Activated CD8-positive, alpha-beta T cell treated with anti-CD3 and anti-CD28 coated beads for 36 hours (primary cell): Measurements from ENCODE around the gene SLC22A13. TPM values are rescaled to one million over a fixed set of nuclear protein-coding genes. Genes with fewer than 3 reads are reported as not detected.
"Not testable (repeated sequence)": the region's sequence is repeated elsewhere in the genome, so short reads cannot be mapped to it uniquely, and the experiment has no call there.

Experiments used
- ATAC-seq: fragments of 200-7000 bp; cut with Tn5 transposase; one replicate; pipeline ENCODE4 v1.10.0; 2021; ENCODE audit warnings: mild to moderate bottlenecking, moderate library complexity
- CTCF ChIA-PET: fragments of 350-600 bp; sonication (Branson Sonifier 250); formaldehyde crosslinking; loops from one replicate; lab custom pipeline; 2021; ENCODE audit warnings: antibody characterized with exemption; lab: Charles Lee
- POLR2A ChIA-PET: fragments of 350-600 bp; sonication (Branson Sonifier 250); formaldehyde crosslinking; loops from one replicate; lab custom pipeline; 2021; ENCODE audit warnings: antibody characterized with exemption; lab: Charles Lee
- DNase-seq: peaks from one replicate; pipeline ENCODE4 v3.0.0-alpha.2; 2020
- H3K27ac Mint-ChIP-seq: one replicate; pipeline ENCODE4 v1.8.0; 2021; ENCODE audit warnings: mild to moderate bottlenecking, mixed read lengths
- H3K27me3 Mint-ChIP-seq: one replicate; pipeline ENCODE4 v1.8.0; 2021; ENCODE audit warnings: mixed read lengths
- H3K36me3 Mint-ChIP-seq: one replicate; pipeline ENCODE4 v1.8.0; 2021; ENCODE audit warnings: low read depth, mixed read lengths
- H3K4me1 Mint-ChIP-seq: one replicate; pipeline ENCODE4 v1.8.0; 2021; ENCODE audit warnings: low read depth, mixed read lengths
- H3K4me3 Mint-ChIP-seq: one replicate; pipeline ENCODE4 v1.8.0; 2021; ENCODE audit warnings: mild to moderate bottlenecking, moderate library complexity, mixed read lengths
- H3K9me3 Mint-ChIP-seq: one replicate; pipeline ENCODE4 v1.8.0; 2021; ENCODE audit warnings: mixed read lengths
- intact Hi-C: fragments of 100-400 bp; cut with micrococcal nuclease; formaldehyde crosslinking; loops from one replicate; pipeline ENCODE4 v1.10.0; 2022
- total RNA-seq, 2 experiments: library from RNA; stranded (reverse); gene quantifications; one replicate each; pipeline ENCODE4 v1.2.3, GENCODE V29; 2021
- TF ChIP-seq, protein P1 (sequence below): fragments of 200-600 bp; IDR thresholded peaks from one replicate; pipeline ENCODE4 v1.8.0; 2022; ENCODE audit warnings: antibody characterized with exemption, mild to moderate bottlenecking

Gene SLC22A13
- total RNA-seq, 2 experiments from 2014 or later, result 0.18 to 0.31 TPM

DNA sequence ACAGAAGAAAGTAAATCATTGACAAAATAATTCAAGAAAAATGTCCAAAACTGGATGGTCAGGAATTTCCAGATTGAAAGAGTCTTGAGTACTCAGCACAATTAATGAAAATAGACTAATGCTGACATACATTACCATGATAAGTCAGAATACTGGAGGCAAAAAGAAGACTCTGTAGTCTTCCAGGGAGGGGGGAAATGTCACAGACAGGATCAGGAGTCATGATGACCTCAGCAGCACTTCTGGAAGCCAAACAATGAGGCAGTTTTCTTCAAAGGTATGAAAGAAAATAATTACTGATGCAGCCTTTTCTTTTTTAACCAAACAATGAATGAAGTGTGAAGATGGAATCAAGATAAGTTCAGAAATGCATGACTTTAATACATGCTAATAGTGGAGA lies 30.1 kb upstream of the SLC22A13 start:
- no peak overlapping the region for H3K4me3 Mint-ChIP-seq
- no peak overlapping the region for H3K27ac Mint-ChIP-seq
- no peaks in the 10 kb centered on the region for H3K4me1 Mint-ChIP-seq
- TF ChIP-seq, protein P1, sequence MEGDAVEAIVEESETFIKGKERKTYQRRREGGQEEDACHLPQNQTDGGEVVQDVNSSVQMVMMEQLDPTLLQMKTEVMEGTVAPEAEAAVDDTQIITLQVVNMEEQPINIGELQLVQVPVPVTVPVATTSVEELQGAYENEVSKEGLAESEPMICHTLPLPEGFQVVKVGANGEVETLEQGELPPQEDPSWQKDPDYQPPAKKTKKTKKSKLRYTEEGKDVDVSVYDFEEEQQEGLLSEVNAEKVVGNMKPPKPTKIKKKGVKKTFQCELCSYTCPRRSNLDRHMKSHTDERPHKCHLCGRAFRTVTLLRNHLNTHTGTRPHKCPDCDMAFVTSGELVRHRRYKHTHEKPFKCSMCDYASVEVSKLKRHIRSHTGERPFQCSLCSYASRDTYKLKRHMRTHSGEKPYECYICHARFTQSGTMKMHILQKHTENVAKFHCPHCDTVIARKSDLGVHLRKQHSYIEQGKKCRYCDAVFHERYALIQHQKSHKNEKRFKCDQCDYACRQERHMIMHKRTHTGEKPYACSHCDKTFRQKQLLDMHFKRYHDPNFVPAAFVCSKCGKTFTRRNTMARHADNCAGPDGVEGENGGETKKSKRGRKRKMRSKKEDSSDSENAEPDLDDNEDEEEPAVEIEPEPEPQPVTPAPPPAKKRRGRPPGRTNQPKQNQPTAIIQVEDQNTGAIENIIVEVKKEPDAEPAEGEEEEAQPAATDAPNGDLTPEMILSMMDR, result no peak
- POLR2A ChIA-PET, result no interaction called here
- CTCF ChIA-PET, result interaction anchor here (0.9 kb wide), 1 partner anchor 118 kb away, joined by 3 read pairs; no protein-coding TSS in a partner anchor
- intact Hi-C loops, result no loop called here
- no peak for ATAC-seq
- H3K27me3 Mint-ChIP-seq, result no peaks in the 10 kb centered on the region
- peaks cover 24% of the 10 kb centered on the region for H3K9me3 Mint-ChIP-seq
- peaks cover 81% of the 10 kb centered on the region for H3K36me3 Mint-ChIP-seq
- DNase-seq, result no peak

DNA sequence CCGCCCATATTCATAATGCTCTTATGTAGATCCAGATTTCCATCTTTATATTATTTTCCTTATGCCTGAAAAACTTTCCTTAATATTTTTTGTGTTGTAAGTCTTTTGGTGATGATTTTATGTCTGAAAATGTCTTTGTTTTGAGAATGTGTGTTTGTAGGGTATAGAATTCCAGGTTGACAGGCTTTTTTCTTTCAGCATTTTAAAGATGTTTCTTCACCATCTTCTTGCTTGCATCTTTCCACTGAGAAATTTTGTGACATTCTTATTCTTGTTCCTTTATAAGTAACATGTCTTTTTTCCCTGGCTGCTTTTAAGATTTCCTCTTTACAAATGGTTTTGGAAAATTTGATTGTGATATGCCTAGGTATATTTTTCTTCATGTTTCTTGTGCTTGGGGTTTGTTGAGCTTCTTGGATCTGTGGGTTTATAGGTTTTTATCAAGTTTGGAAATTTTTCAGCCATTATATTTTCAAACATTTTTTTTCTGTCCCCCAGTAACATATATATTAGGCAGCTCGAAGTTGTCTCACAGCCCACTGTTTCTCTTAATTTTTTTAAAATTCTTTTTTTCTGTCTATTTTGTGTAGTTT lies 27.1 kb upstream of the SLC22A13 start:
- H3K27ac Mint-ChIP-seq, result no peak overlapping the region
- CTCF ChIA-PET, result interaction anchor here (0.7 kb wide), 1 partner anchor 121 kb away, joined by 3 read pairs; no protein-coding TSS in a partner anchor

DNA sequence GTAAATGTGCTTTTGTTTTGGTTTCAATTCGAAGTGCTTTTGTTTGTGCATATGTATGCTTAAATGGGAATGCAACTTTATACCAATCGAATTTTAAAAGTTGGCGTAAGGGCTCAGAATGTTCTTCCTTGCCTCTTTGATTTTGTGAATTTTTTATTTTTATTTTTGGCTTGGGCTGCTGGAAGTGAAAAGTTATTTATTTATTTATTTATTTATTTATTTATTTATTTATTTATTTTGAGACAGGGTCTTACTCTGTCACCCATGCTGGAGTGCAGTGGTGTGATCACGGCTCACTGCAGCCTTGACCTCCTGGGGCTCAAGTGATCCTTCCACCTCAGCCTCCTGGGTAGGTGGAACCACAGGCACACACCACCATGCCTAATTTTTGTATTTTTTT lies 22.8 kb upstream of the SLC22A13 start:
- H3K4me3 Mint-ChIP-seq, H3K9me3 Mint-ChIP-seq, H3K4me1 Mint-ChIP-seq, CTCF ChIA-PET, H3K27ac Mint-ChIP-seq, ATAC-seq, intact Hi-C loops, H3K27me3 Mint-ChIP-seq, POLR2A ChIA-PET, DNase-seq: not testable (repeated sequence)
- H3K36me3 Mint-ChIP-seq, result peaks cover 53% of the 10 kb centered on the region

More for the DNA sequence above, 27.1 kb upstream of the SLC22A13 start:
- Mint-ChIP-seq H3K36me3 (peaks cover 72% of the 10 kb centered on the region), H3K4me1 (peaks cover 2% of the 10 kb centered on the region), H3K27me3 (no peaks in the 10 kb centered on the region), H3K9me3 (peaks cover 24% of the 10 kb centered on the region), H3K4me3 (no peak overlapping the region)
- TF ChIP-seq, protein P1, result no peak
- intact Hi-C loops, result no loop called here
- ATAC-seq, result no peak
- POLR2A ChIA-PET, result no interaction called here
- no peak for DNase-seq

DNA sequence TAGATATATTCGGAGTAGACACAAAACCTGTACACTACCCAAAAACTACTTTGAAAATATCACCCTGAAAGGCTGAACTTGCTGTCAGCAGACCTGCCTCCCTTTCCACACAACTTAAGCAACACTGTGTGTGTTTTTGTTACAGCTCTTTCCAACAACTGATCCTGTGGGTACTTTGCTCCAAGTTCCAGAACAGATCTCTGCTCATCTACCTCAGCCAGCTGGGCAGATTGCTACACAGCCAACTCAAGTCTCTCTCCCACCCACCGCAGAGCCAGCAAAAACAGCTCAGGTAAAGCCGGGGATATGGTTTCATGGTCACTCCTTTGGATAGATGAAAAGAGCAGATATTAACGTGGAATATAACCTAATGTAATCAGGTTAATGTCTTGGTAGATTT lies 19.7 kb upstream of the SLC22A13 start:
- Mint-ChIP-seq H3K9me3 (no peaks in the 10 kb centered on the region), H3K4me3 (no peak overlapping the region), H3K36me3 (peaks cover 30% of the 10 kb centered on the region), H3K27me3 (no peaks in the 10 kb centered on the region), H3K27ac (no peak overlapping the region), H3K4me1 (peaks cover 5% of the 10 kb centered on the region)
- ChIA-PET CTCF (no interaction called here), POLR2A (interaction anchor here (1.2 kb wide), 1 partner anchor 21 kb away, joined by 3 read pairs; no protein-coding TSS in a partner anchor)
- ATAC-seq (no peak), DNase-seq (no peak)
- intact Hi-C loops, result no loop called here
- TF ChIP-seq, protein P1, result no peak

DNA sequence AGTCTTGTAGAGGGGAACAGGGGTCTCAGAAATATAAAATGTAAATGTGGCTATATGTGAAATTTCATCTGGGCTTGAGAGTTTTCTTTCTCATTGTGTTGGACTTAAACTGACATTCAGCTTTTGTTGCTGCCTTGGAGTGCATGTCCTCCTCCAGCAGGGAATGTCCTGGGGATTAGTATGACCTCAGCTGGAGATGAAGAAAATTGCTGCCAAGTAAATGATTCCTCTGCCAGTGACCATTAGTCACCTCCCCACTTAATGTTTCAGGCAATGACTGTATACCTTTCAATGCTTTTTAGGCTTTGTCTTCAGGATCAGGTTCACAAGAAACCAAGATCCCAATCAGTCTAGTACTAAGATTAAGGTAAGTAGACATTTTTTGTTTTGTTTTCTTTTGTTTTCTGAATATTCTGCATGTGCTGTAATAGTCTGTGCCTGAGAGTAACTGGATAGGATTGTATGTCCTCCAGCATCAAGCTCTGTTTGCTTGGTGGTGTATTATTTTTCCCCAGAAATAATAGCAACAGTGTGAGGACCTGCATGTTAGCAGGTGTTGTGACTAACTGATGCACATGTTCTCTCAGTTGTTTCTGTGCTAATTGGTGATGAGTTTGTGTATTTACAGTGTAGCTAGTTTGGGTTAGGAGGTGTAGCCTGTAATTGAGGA lies 18.1 kb upstream of the SLC22A13 start:
- Mint-ChIP-seq H3K36me3 (peaks cover 43% of the 10 kb centered on the region), H3K27me3 (no peaks in the 10 kb centered on the region), H3K4me1 (peaks cover 5% of the 10 kb centered on the region), H3K27ac (no peak overlapping the region), H3K9me3 (no peaks in the 10 kb centered on the region), H3K4me3 (no peak overlapping the region)
- intact Hi-C loops, result no loop called here
- TF ChIP-seq, protein P1, result no peak
- ChIA-PET POLR2A (no interaction called here), CTCF (interaction anchor here (1.3 to 1.7 kb wide), 3 partner anchors 99 to 274 kb away, joined by 3 to 5 read pairs (median 4); partner anchors contain the start of gene XYLB)
- ATAC-seq (no peak), DNase-seq (no peak)
